Loucy (cell line): ENCODE results near the gene TDRD3.

Experiments
- H2AFZ ChIP-seq: fragments of 200-600 bp; sonication (generic); 2 replicates; pipeline ENCODE4 v1.6.0; 2016; ENCODE audit warnings: antibody characterized with exemption, mild to moderate bottlenecking, low read length, moderate library complexity
- H3F3A ChIP-seq: fragments of 200-600 bp; 2 replicates; pipeline ENCODE4 v1.6.0; 2016; ENCODE audit warnings: antibody characterized with exemption, low read depth, mild to moderate bottlenecking
- H3K27me3 ChIP-seq: fragments of 200-600 bp; sonication (generic); 2 replicates; pipeline ENCODE4 v1.6.1; 2014; ENCODE audit warnings: low read length, mild to moderate bottlenecking; ENCODE audit not compliant: insufficient read depth, poor library complexity, severe bottlenecking
- H3K36me3 ChIP-seq: fragments of 200-600 bp; sonication (generic); 2 replicates; pipeline ENCODE4 v1.6.1; 2016; ENCODE audit warnings: low read length; ENCODE audit not compliant: insufficient read depth
- H3K4me1 ChIP-seq: fragments of 200-600 bp; sonication (generic); 2 replicates; pipeline ENCODE4 v1.5.1; 2014; ENCODE audit warnings: low read length, mild to moderate bottlenecking; ENCODE audit not compliant: insufficient read depth, poor library complexity, severe bottlenecking
- H3K4me2 ChIP-seq: fragments of 200-600 bp; sonication (generic); 2 replicates; pipeline ENCODE4 v1.6.0; 2014; ENCODE audit warnings: antibody characterized with exemption, low read length, low read depth, mild to moderate bottlenecking; ENCODE audit not compliant: poor library complexity, severe bottlenecking
- H3K4me3 ChIP-seq: fragments of 200-600 bp; sonication (generic); 2 replicates; pipeline ENCODE4 v1.5.1; 2014; ENCODE audit warnings: low read length, mild to moderate bottlenecking, mixed read lengths; ENCODE audit not compliant: poor library complexity, severe bottlenecking
- H3K79me2 ChIP-seq: fragments of 200-600 bp; sonication (generic); 2 replicates; pipeline ENCODE4 v1.6.1; 2014; ENCODE audit warnings: low read length; ENCODE audit not compliant: insufficient read depth
- H3K9ac ChIP-seq: fragments of 200-600 bp; sonication (generic); 2 replicates; pipeline ENCODE4 v1.6.0; 2014; ENCODE audit warnings: mild to moderate bottlenecking, low read depth, low read length, moderate library complexity; ENCODE audit not compliant: poor library complexity, severe bottlenecking
- H3K9me2 ChIP-seq: fragments of 200-600 bp; sonication (generic); replicated peaks from 2 replicates; pipeline ENCODE4 v1.6.1; 2016; ENCODE audit warnings: low read depth, low read length, mixed read lengths
- H3K9me3 ChIP-seq: fragments of 200-600 bp; sonication (generic); 2 replicates; pipeline ENCODE4 v1.6.1; 2014; ENCODE audit warnings: mild to moderate bottlenecking, antibody characterized with exemption, low read length, low read depth; ENCODE audit not compliant: insufficient read depth
- H4K20me1 ChIP-seq: fragments of 200-600 bp; sonication (generic); 2 replicates; pipeline ENCODE4 v1.6.0; 2014; ENCODE audit warnings: antibody characterized with exemption, low read length, mild to moderate bottlenecking; ENCODE audit not compliant: insufficient read depth, poor library complexity, severe bottlenecking
- EZH2phosphoT487 ChIP-seq: fragments of 200-600 bp; IDR thresholded peaks from 2 replicates; pipeline ENCODE4 v1.6.1; 2018; ENCODE audit warnings: antibody characterized with exemption, mild to moderate bottlenecking, moderate library complexity, borderline replicate concordance
- TF ChIP-seq, protein P1 (sequence below): fragments of 200-600 bp; sonication (generic); conservative IDR thresholded peaks from 2 replicates; pipeline ENCODE4 v1.5.1; 2014; ENCODE audit warnings: mild to moderate bottlenecking, antibody characterized with exemption, low read length

TDRD3 gene

DNA sequence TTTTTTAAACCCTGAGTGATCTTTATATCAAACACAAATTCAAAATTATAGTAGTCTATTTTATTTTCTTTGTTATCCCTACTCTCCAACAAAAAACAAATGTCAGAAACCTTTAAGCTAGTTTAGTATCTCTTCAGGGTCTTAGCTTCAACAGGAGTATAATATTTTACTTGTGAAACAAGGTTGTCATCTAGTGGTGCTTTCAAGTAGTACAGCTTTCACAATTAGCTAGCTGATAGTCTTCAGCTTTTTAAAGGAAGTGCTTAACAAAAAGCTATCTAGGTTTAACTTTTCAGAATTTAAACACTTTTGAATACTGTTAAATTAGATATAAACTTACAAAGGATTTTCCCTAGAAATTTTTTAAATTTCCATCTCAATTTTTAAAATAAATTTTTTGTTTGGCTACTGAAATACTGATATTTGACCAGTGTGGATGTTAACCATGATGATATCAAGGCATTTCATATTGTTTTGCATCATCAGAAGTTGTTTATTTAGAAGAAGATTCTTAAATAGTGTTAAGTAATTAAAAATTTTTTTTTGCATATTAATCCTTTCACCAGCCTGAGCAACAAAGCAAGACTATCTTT is 34.2 kb downstream of the TDRD3 start:
- H3K4me2 ChIP-seq = no peak overlapping the region
- no peak overlapping the region for H3K4me3 ChIP-seq
- peaks cover 15% of the 10 kb centered on the region; the same call in 1 of the 2 replicates for H3K79me2 ChIP-seq
- no peak overlapping the region for H3K9ac ChIP-seq
- no peaks in the 10 kb centered on the region for H4K20me1 ChIP-seq
- H3K36me3 ChIP-seq = no peaks in the 10 kb centered on the region; the same call in 1 of the 2 replicates
- H3F3A ChIP-seq = no peaks in the 10 kb centered on the region; the same call in 1 of the 2 replicates
- peaks cover 3% of the 10 kb centered on the region for H3K4me1 ChIP-seq
- no peaks in the 10 kb centered on the region for H3K9me2 ChIP-seq
- no peak overlapping the region for H2AFZ ChIP-seq
- no peaks in the 10 kb centered on the region for H3K27me3 ChIP-seq
- TF ChIP-seq, protein P1, sequence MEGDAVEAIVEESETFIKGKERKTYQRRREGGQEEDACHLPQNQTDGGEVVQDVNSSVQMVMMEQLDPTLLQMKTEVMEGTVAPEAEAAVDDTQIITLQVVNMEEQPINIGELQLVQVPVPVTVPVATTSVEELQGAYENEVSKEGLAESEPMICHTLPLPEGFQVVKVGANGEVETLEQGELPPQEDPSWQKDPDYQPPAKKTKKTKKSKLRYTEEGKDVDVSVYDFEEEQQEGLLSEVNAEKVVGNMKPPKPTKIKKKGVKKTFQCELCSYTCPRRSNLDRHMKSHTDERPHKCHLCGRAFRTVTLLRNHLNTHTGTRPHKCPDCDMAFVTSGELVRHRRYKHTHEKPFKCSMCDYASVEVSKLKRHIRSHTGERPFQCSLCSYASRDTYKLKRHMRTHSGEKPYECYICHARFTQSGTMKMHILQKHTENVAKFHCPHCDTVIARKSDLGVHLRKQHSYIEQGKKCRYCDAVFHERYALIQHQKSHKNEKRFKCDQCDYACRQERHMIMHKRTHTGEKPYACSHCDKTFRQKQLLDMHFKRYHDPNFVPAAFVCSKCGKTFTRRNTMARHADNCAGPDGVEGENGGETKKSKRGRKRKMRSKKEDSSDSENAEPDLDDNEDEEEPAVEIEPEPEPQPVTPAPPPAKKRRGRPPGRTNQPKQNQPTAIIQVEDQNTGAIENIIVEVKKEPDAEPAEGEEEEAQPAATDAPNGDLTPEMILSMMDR = peak; percentile 98
- TF ChIP-seq EZH2phosphoT487 = no peak
- H3K9me3 ChIP-seq = peaks cover under 1% of the 10 kb centered on the region; the same call in 1 of the 2 replicates

DNA sequence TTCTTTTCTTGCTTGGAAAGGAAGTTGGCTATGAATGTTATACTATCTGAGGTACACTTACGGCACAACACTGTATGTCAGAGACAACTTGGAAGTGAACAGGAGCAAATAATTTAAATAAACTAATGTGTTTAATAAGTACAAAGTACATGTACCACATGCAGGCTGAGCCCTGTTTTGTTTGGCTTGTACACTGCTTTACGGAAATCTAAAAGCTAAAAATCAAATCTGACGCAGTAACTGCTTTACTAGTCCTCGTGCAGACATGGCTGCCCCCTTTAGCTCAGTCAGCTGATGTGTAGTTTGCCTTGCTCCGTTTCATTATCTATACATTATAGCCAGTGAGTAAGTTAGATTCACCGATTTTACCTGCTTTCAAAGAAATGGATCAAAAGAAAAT is 36.5 kb downstream of the TDRD3 start:
- H3K27me3 ChIP-seq = no peaks in the 10 kb centered on the region
- no peak overlapping the region for H3K9ac ChIP-seq
- H4K20me1 ChIP-seq = no peaks in the 10 kb centered on the region
- no peaks in the 10 kb centered on the region for H3F3A ChIP-seq
- H3K4me3 ChIP-seq = no peak overlapping the region
- no peaks in the 10 kb centered on the region for H3K9me2 ChIP-seq
- TF ChIP-seq, protein P1 = no peak
- no peak for TF ChIP-seq EZH2phosphoT487
- H3K79me2 ChIP-seq = peaks cover 18% of the 10 kb centered on the region; the same call in 1 of the 2 replicates
- H2AFZ ChIP-seq = no peak overlapping the region
- H3K9me3 ChIP-seq = peaks cover 5% of the 10 kb centered on the region; the same call in 1 of the 2 replicates
- H3K4me1 ChIP-seq = peaks cover 4% of the 10 kb centered on the region
- H3K4me2 ChIP-seq = no peak overlapping the region
- H3K36me3 ChIP-seq = no peaks in the 10 kb centered on the region; the same call in 1 of the 2 replicates

DNA sequence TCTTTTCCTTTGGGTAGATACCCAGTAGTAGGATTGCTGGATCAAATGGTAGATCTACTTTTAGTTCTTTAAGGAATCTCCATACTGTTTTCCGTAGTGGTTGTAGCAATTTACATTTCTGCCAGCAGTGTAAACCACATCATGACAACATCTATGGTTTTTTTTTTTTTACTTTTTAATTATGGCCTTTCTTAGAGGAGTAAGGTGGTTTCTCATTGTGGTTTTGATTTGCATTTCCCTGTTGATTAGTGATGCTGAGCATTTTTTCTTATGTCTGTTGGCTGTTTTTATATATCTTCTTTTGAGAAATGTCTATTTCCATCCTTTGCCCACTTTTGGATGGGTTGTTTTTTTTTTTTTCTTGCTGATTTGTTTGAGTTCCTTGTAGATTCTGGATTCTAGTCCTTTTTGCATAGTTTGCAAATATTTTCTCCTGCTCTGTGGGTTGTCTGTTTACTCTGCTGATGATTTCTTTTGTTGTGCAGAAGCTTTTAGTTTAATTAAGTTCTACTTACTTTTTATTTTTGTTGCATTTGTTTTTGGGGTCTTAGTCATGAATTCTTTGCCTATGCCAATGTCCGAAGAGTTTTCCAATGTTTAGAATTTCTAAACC is 38.8 kb downstream of the TDRD3 start:
- Histone ChIP-seq H4K20me1 (no peaks in the 10 kb centered on the region), H3K9ac (no peak overlapping the region), H2AFZ (no peak overlapping the region), H3K27me3 (no peaks in the 10 kb centered on the region), H3K9me3 (peaks cover 5% of the 10 kb centered on the region; the same call in 1 of the 2 replicates), H3K4me3 (no peak overlapping the region), H3K36me3 (no peaks in the 10 kb centered on the region; the same call in 1 of the 2 replicates), H3K79me2 (peaks cover 16% of the 10 kb centered on the region; the same call in 1 of the 2 replicates), H3K4me1 (peaks cover 9% of the 10 kb centered on the region), H3K4me2 (no peak overlapping the region), H3F3A (no peaks in the 10 kb centered on the region), H3K9me2 (no peaks in the 10 kb centered on the region)
- TF ChIP-seq EZH2phosphoT487 = no peak
- TF ChIP-seq, protein P1 = no peak
